ENCODE data around the gene LRIT2.

LRIT2 gene

GRCh38 chr10:84267503-84268126, 42.3 kb upstream of the LRIT2 start:
- H3K4me2 ChIP-seq (ENCODE audit: low read length) = no peak overlapping the region
- H3K27me3 ChIP-seq (ENCODE audit: control insufficient read depth, insufficient read depth, low read length) = no peaks in the 10 kb centered on the region
- H3K9ac ChIP-seq = no peak overlapping the region
- H3K27ac ChIP-seq = no peak overlapping the region
- no peaks in the 10 kb centered on the region for H3K36me3 ChIP-seq (ENCODE audit: control insufficient read depth, insufficient read depth, low read length)
- H3K4me3 ChIP-seq (ENCODE audit: low read depth, low read length) = no peak overlapping the region
- H3K79me2 ChIP-seq = no peaks in the 10 kb centered on the region
- peak overlapping the region; percentile 12 for H2AFZ ChIP-seq
- peaks cover 6% of the 10 kb centered on the region for H3K4me1 ChIP-seq
- peak; percentile 88 for TF ChIP-seq CTCF (IDR thresholded peaks at IDR 0.05)
- no peaks in the 10 kb centered on the region for H3K9me3 ChIP-seq (ENCODE audit: control insufficient read depth, low read length)

GRCh38 chr10:84265418-84265817, 40.1 kb upstream of the LRIT2 start:
- Histone ChIP-seq H3K4me1 (peaks cover 6% of the 10 kb centered on the region), H3K36me3 (ENCODE audit: control insufficient read depth, insufficient read depth, low read length) (no peaks in the 10 kb centered on the region), H3K79me2 (no peaks in the 10 kb centered on the region), H3K4me3 (ENCODE audit: low read depth, low read length) (no peak overlapping the region), H3K27ac (no peak overlapping the region), H3K9me3 (ENCODE audit: control insufficient read depth, low read length) (no peaks in the 10 kb centered on the region), H3K4me2 (ENCODE audit: low read length) (no peak overlapping the region), H2AFZ (no peak overlapping the region), H3K9ac (no peak overlapping the region), H3K27me3 (ENCODE audit: control insufficient read depth, insufficient read depth, low read length) (no peaks in the 10 kb centered on the region)
- TF ChIP-seq CTCF (IDR thresholded peaks at IDR 0.05) = no peak

GRCh38 chr10:84264611-84265141, 39.3 kb upstream of the LRIT2 start:
- Histone ChIP-seq H3K79me2 (no peaks in the 10 kb centered on the region), H3K27ac (no peak overlapping the region), H3K27me3 (ENCODE audit: control insufficient read depth, insufficient read depth, low read length) (no peaks in the 10 kb centered on the region), H3K36me3 (ENCODE audit: control insufficient read depth, insufficient read depth, low read length) (no peaks in the 10 kb centered on the region), H3K9ac (no peak overlapping the region), H3K4me3 (ENCODE audit: low read depth, low read length) (no peak overlapping the region), H3K4me2 (ENCODE audit: low read length) (no peak overlapping the region), H2AFZ (peak overlapping the region; percentile 44), H3K9me3 (ENCODE audit: control insufficient read depth, low read length) (no peaks in the 10 kb centered on the region), H3K4me1 (peaks cover 6% of the 10 kb centered on the region)
- TF ChIP-seq CTCF (IDR thresholded peaks at IDR 0.05) = peak; percentile 98

GRCh38 chr10:84263716-84264115, 38.4 kb upstream of the LRIT2 start:
- TF ChIP-seq CTCF (IDR thresholded peaks at IDR 0.05) = no peak

More at GRCh38 chr10:84263716-84264115, 38.4 kb upstream of the LRIT2 start:
- Histone ChIP-seq H3K9me3 (ENCODE audit: control insufficient read depth, low read length) (no peaks in the 10 kb centered on the region), H3K4me1 (peaks cover 6% of the 10 kb centered on the region), H3K4me2 (ENCODE audit: low read length) (no peak overlapping the region), H3K36me3 (ENCODE audit: control insufficient read depth, insufficient read depth, low read length) (no peaks in the 10 kb centered on the region), H3K27me3 (ENCODE audit: control insufficient read depth, insufficient read depth, low read length) (no peaks in the 10 kb centered on the region), H3K27ac (no peak overlapping the region), H3K79me2 (no peaks in the 10 kb centered on the region), H3K9ac (no peak overlapping the region), H2AFZ (no peak overlapping the region), H3K4me3 (ENCODE audit: low read depth, low read length) (no peak overlapping the region)

Data from parathyroid adenoma (tissue), 2 donors.